NCI-H2081 treated with DMSO at 0.1 percent for 48 hours (cell line): ENCODE data around the gene CTU1.

Source experiments
- DNase-seq: peaks from one replicate; lab custom pipeline; 2025; lab: John Stamatoyannopoulos, UW

Gene CTU1

GRCh38 chr19:51082611-51083010, 25.6 kb downstream of the CTU1 start, which contains the start of gene KLK14:
KLK14 (minus strand) TSS chr19:51082887; CDS start chr19:51082614, 273 bp downstream.
- DNase-seq: no peak

GRCh38 chr19:51081476-51081875, 26.7 kb downstream of the CTU1 start:
- no peak for DNase-seq

- DNase-seq: no peak
Observed at GRCh38 chr19:51079481-51080110, 28.6 kb downstream of the CTU1 start.

- DNase-seq: no peak
Observed at GRCh38 chr19:51078731-51079130, 29.5 kb downstream of the CTU1 start.

GRCh38 chr19:51078104-51078503, 30.1 kb downstream of the CTU1 start:
- no peak for DNase-seq

GRCh38 chr19:51076631-51077213, 31.5 kb downstream of the CTU1 start:
- DNase-seq: no peak

- DNase-seq: no peak
Observed at GRCh38 chr19:51075998-51076397, 32.2 kb downstream of the CTU1 start.

GRCh38 chr19:51071095-51071405, 37.2 kb downstream of the CTU1 start:
- DNase-seq: no peak

- DNase-seq: no peak
Observed at GRCh38 chr19:51070334-51071094, 37.7 kb downstream of the CTU1 start.

GRCh38 chr19:51066393-51067186, 41.6 kb downstream of the CTU1 start:
- no peak for DNase-seq

- no peak for DNase-seq
Observed at GRCh38 chr19:51065221-51065960, 42.8 kb downstream of the CTU1 start.

- DNase-seq: no peak
Observed at GRCh38 chr19:51064534-51065220, 43.5 kb downstream of the CTU1 start, which contains the start of gene KLK13. KLK13 (minus strand) TSS chr19:51065092; CDS start chr19:51065067, 25 bp downstream.

- no peak for DNase-seq
Observed at GRCh38 chr19:51063664-51064063, 44.5 kb downstream of the CTU1 start.

- DNase-seq: no peak
Observed at GRCh38 chr19:51060973-51061372, 47.2 kb downstream of the CTU1 start.

GRCh38 chr19:51060336-51060735, 47.9 kb downstream of the CTU1 start:
- DNase-seq: no peak

GRCh38 chr19:51059715-51060114, 48.5 kb downstream of the CTU1 start:
- DNase-seq: no peak

GRCh38 chr19:51055866-51056265, 52.3 kb downstream of the CTU1 start:
- no peak for DNase-seq
